Mucosa of rectum (tissue), 2 donors: ENCODE data around the gene ART3.

Experiments used
- H3K27ac ChIP-seq, 2 donors: one replicate each; pipeline ENCODE4 v1.7.0; 2013; ENCODE audit warnings: inconsistent platforms in 2 of 2, low read depth in 2 of 2, low read length in 2 of 2
- H3K27me3 ChIP-seq, 2 donors: one replicate each; pipeline ENCODE4 v1.7.0; 2013; ENCODE audit warnings: low read length in 2 of 2; ENCODE audit not compliant: control insufficient read depth in 2 of 2, insufficient read depth in 2 of 2
- H3K36me3 ChIP-seq, 2 donors: one replicate each; pipeline ENCODE4 v1.7.0; 2013; ENCODE audit warnings: low read length in 2 of 2; ENCODE audit not compliant: control insufficient read depth in 2 of 2, insufficient read depth in 2 of 2
- H3K4me1 ChIP-seq, 2 donors: one replicate each; pipeline ENCODE4 v1.7.0; 2013; ENCODE audit warnings: low read length in 2 of 2, mild to moderate bottlenecking in 1 of 2; ENCODE audit not compliant: control insufficient read depth in 2 of 2, insufficient read depth in 2 of 2
- H3K4me3 ChIP-seq, 2 donors: one replicate each; pipeline ENCODE4 v1.7.0; 2013; ENCODE audit warnings: low read length in 2 of 2
- H3K9ac ChIP-seq, 2 donors: one replicate each; pipeline ENCODE4 v1.7.0; 2013; ENCODE audit warnings: low read length in 2 of 2, low read depth in 1 of 2, mild to moderate bottlenecking in 1 of 2
- H3K9me3 ChIP-seq, 2 donors: one replicate each; pipeline ENCODE4 v1.7.0; 2013; ENCODE audit warnings: low read length in 2 of 2; ENCODE audit not compliant: control insufficient read depth in 2 of 2
- donor health status: healthy.
- donor health status: Normal muscosa, but diverticular disease.

Gene ART3

GRCh38 chr4:76141241-76141640, 66.7 kb downstream of the ART3 start:
- no peaks in the 10 kb centered on the region for H3K4me1 ChIP-seq
- H3K4me3 ChIP-seq: no peak overlapping the region
- peaks cover 12 to 42% of the 10 kb centered on the region in 2 donors for H3K36me3 ChIP-seq
- no peak overlapping the region for H3K27ac ChIP-seq
- H3K9me3 ChIP-seq: no peaks in the 10 kb centered on the region
- H3K9ac ChIP-seq: no peak overlapping the region
- no peaks in the 10 kb centered on the region for H3K27me3 ChIP-seq

- no peak overlapping the region for H3K4me3 ChIP-seq
- peaks cover 10 to 21% of the 10 kb centered on the region in 2 donors for H3K4me1 ChIP-seq
- H3K27ac ChIP-seq: no peak overlapping the region
- no peaks in the 10 kb centered on the region for H3K27me3 ChIP-seq
- no peaks in the 10 kb centered on the region for H3K9me3 ChIP-seq
- peaks cover 3 to 35% of the 10 kb centered on the region in 2 donors for H3K36me3 ChIP-seq
- H3K9ac ChIP-seq: no peak overlapping the region
Measured at GRCh38 chr4:76144546-76144945, 70.0 kb downstream of the ART3 start.

- Histone ChIP-seq H3K36me3 (peaks cover 0 to 10% of the 10 kb centered on the region in 2 donors), H3K9me3 (no peaks in the 10 kb centered on the region), H3K4me3 (peak overlapping the region; percentile 83 to 100), H3K9ac (peak overlapping the region; percentile 91 to 97), H3K27me3 (no peaks in the 10 kb centered on the region), H3K27ac (peak overlapping the region; percentile 85 to 92), H3K4me1 (peaks cover 11 to 21% of the 10 kb centered on the region in 2 donors)
Measured at GRCh38 chr4:76147454-76148141, 73.1 kb downstream of the ART3 start.

- peak within 1 kb of the TSS; percentile 91 to 97 for H3K9ac ChIP-seq
- H3K27ac ChIP-seq: peak within 1 kb of the TSS; percentile 85 to 92
- H3K4me1 ChIP-seq: peaks cover 11 to 21% of the 10 kb centered on the region in 2 donors
- peak within 1 kb of the TSS; percentile 83 to 100 for H3K4me3 ChIP-seq
- H3K27me3 ChIP-seq: no peaks in the 10 kb centered on the region
- peaks cover 0 to 8% of the 10 kb centered on the region in 2 donors for H3K36me3 ChIP-seq
- H3K9me3 ChIP-seq: no peaks in the 10 kb centered on the region
Measured at GRCh38 chr4:76148142-76148865, 73.8 kb downstream of the ART3 start, which contains the start of gene NUP54. Gene NUP54 (minus strand): TSS chr4:76148397. CDS start chr4:76148374, 23 bp downstream.

GRCh38 chr4:76153356-76153755, 78.8 kb downstream of the ART3 start:
- H3K9me3 ChIP-seq: no peaks in the 10 kb centered on the region
- peaks cover 6 to 8% of the 10 kb centered on the region in 2 donors for H3K4me1 ChIP-seq
- no peak overlapping the region for H3K9ac ChIP-seq
- H3K36me3 ChIP-seq: peaks cover 0 to 2% of the 10 kb centered on the region in 2 donors
- H3K27ac ChIP-seq: no peak overlapping the region
- H3K4me3 ChIP-seq: no peak overlapping the region
- H3K27me3 ChIP-seq: no peaks in the 10 kb centered on the region

- Histone ChIP-seq H3K27me3 (no peaks in the 10 kb centered on the region), H3K9ac (no peak overlapping the region), H3K36me3 (peaks cover 9% of the 10 kb centered on the region in 2 donors), H3K4me1 (no peaks in the 10 kb centered on the region), H3K9me3 (no peaks in the 10 kb centered on the region), H3K4me3 (no peak overlapping the region), H3K27ac (no peak overlapping the region)
Measured at GRCh38 chr4:76155979-76156378, 81.5 kb downstream of the ART3 start.

- no peaks in the 10 kb centered on the region for H3K9me3 ChIP-seq
- no peak overlapping the region for H3K4me3 ChIP-seq
- H3K4me1 ChIP-seq: no peaks in the 10 kb centered on the region
- peaks cover 16% of the 10 kb centered on the region in 2 donors for H3K36me3 ChIP-seq
- H3K27me3 ChIP-seq: no peaks in the 10 kb centered on the region
- no peak overlapping the region for H3K9ac ChIP-seq
- no peak overlapping the region for H3K27ac ChIP-seq
Measured at GRCh38 chr4:76156635-76157034, 82.1 kb downstream of the ART3 start.

GRCh38 chr4:76160355-76160754, 85.8 kb downstream of the ART3 start:
- no peaks in the 10 kb centered on the region for H3K9me3 ChIP-seq
- H3K4me3 ChIP-seq: no peak overlapping the region
- H3K27ac ChIP-seq: no peak overlapping the region
- no peaks in the 10 kb centered on the region for H3K27me3 ChIP-seq
- H3K36me3 ChIP-seq: peaks cover 44 to 45% of the 10 kb centered on the region in 2 donors
- H3K4me1 ChIP-seq: no peaks in the 10 kb centered on the region
- no peak overlapping the region for H3K9ac ChIP-seq
